ENCODE measurements around the gene VCL. TPM values are rescaled to one million over a fixed set of nuclear protein-coding genes. Genes with fewer than 3 reads are reported as not detected.

VCL gene
- total RNA-seq, 4 donors from 2014 or later = 54.8 to 92.9 (median 64.7) TPM

GRCh38 chr10:74076961-74077360 is 79.0 kb downstream of the VCL start:
- Histone ChIP-seq H3K9me3 (no peaks in the 10 kb centered on the region), H3K27ac (no peak overlapping the region), H3K36me3 (peaks cover 36% of the 10 kb centered on the region), H3K4me1 (peaks cover 15% of the 10 kb centered on the region), H3K27me3 (no peaks in the 10 kb centered on the region), H3K4me3 (no peak overlapping the region)
- no peak for TF ChIP-seq POLR2AphosphoS5 (IDR thresholded peaks at IDR 0.05)
- TF ChIP-seq, protein P1, sequence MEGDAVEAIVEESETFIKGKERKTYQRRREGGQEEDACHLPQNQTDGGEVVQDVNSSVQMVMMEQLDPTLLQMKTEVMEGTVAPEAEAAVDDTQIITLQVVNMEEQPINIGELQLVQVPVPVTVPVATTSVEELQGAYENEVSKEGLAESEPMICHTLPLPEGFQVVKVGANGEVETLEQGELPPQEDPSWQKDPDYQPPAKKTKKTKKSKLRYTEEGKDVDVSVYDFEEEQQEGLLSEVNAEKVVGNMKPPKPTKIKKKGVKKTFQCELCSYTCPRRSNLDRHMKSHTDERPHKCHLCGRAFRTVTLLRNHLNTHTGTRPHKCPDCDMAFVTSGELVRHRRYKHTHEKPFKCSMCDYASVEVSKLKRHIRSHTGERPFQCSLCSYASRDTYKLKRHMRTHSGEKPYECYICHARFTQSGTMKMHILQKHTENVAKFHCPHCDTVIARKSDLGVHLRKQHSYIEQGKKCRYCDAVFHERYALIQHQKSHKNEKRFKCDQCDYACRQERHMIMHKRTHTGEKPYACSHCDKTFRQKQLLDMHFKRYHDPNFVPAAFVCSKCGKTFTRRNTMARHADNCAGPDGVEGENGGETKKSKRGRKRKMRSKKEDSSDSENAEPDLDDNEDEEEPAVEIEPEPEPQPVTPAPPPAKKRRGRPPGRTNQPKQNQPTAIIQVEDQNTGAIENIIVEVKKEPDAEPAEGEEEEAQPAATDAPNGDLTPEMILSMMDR (IDR thresholded peaks at IDR 0.05) = no peak
- no peak for TF ChIP-seq EP300 (IDR thresholded peaks at IDR 0.05)
- no peak for TF ChIP-seq POLR2A (IDR thresholded peaks at IDR 0.05)
- WGBS = 86% methylated on average over 2 of the region's 2 CpGs
- no peak for DNase-seq (ENCODE audit: low spot score in 2 of 2)

DNA sequence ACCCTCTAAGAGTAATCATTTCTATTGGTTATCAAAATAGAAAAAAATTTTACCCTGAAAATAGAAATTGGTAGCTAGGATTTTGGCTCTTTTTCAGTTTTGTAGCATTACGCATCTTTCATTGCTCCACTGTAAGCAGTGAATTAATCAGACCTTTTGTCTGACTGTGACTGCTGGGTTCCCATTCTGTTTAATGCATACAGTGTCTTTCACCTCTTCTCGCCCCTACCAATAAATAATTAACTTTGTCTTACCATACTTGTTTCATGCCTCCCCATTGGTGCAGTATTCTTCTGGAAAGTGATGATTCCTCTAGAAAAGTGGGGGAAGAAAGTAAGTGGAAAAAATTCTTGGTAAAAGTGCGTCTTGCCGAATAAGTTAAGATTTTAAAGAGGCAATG is 79.5 kb downstream of the VCL start:
- Histone ChIP-seq H3K4me3 (no peak overlapping the region), H3K36me3 (peaks cover 38% of the 10 kb centered on the region), H3K27ac (no peak overlapping the region), H3K4me1 (peaks cover 15% of the 10 kb centered on the region), H3K9me3 (no peaks in the 10 kb centered on the region), H3K27me3 (no peaks in the 10 kb centered on the region)
- no peak for DNase-seq (ENCODE audit: low spot score in 2 of 2)
- TF ChIP-seq POLR2AphosphoS5 (IDR thresholded peaks at IDR 0.05) = no peak
- no peak for TF ChIP-seq EP300 (IDR thresholded peaks at IDR 0.05)
- 93% methylated on average over 4 of the region's 4 CpGs for WGBS

DNA sequence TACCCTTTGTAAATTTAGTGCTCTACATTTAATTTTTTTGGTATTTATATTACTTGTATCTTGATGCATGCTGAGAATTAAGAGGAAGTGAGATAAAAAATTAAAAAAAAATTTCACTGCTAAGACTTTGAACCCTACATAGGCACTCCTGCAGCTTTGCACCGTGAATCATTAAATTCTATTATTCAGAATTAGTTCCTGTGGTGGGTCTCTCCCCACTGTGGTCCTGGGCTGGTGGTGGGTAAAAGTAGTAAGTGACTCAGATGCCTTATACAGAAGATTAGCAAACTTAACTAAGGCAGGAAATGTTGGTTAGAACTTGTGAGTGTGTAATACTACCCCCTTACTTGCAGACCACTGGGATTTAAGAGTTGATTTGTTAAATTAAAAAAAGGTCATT is 80.1 kb downstream of the VCL start:
- H3K4me1 ChIP-seq = peaks cover 15% of the 10 kb centered on the region
- H3K36me3 ChIP-seq = peaks cover 38% of the 10 kb centered on the region
- H3K9me3 ChIP-seq = no peaks in the 10 kb centered on the region
- no peak overlapping the region for H3K4me3 ChIP-seq
- no peak for DNase-seq (ENCODE audit: low spot score in 2 of 2)
- whole genome bisulfite sequencing = 73% methylated on average over 1 of the region's 1 CpG
- no peak overlapping the region for H3K27ac ChIP-seq
- TF ChIP-seq EP300 (IDR thresholded peaks at IDR 0.05) = no peak
- TF ChIP-seq, protein P1 (IDR thresholded peaks at IDR 0.05) = no peak
- no peak for TF ChIP-seq POLR2A (IDR thresholded peaks at IDR 0.05)
- TF ChIP-seq POLR2AphosphoS5 (IDR thresholded peaks at IDR 0.05) = no peak
- H3K27me3 ChIP-seq = no peaks in the 10 kb centered on the region

DNA sequence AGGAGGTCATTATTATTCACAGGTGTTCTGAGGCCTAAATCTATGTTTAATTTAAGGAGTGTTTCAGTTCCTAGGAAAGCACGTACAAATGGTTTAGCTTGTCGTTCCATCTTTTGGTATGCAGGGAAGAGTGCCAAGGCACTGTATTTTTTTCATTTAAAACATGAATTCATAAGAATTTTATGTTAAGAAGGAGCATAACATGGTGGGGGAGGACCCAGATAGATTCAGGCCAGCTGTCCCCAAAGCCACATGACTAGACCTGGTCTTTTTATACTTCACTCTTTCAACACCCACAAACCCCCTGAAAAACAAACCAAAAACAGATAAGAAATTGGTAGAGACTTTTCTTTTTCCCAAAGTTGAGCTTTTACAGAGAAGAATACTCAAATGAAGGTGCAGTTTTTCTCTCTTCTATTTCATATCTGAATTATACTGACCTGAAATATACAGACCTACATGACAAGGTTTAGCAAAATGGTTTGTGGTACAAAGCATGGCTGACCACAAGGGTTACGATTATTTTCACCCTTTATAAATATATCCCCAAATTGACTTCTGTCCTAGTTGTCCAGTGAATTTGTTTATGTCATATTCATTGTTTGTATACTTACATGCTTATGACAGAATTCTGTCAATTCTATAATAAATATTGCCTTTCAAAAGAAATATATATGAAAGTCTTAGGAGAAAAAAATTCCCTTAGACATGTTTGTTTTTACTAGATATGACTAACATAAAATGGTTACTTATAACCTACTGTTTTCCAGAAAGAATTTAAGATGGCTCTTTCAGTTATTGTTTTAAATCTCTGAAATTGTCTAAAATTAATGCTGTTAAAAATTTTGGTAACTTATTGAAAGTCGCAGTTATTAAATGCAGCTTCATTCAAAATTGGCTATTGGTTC is 81.4 kb downstream of the VCL start:
- Histone ChIP-seq H3K4me1 (peaks cover 15% of the 10 kb centered on the region), H3K36me3 (peaks cover 40% of the 10 kb centered on the region), H3K4me3 (no peak overlapping the region), H3K27me3 (no peaks in the 10 kb centered on the region), H3K27ac (no peak overlapping the region), H3K9me3 (no peaks in the 10 kb centered on the region)
- DNase-seq (ENCODE audit: low spot score in 2 of 2) = no peak
- 63% methylated on average over 4 of the region's 4 CpGs for WGBS
- TF ChIP-seq EP300 (IDR thresholded peaks at IDR 0.05) = no peak
- TF ChIP-seq POLR2A (IDR thresholded peaks at IDR 0.05) = no peak
- no peak for TF ChIP-seq POLR2AphosphoS5 (IDR thresholded peaks at IDR 0.05)
- TF ChIP-seq, protein P1 (IDR thresholded peaks at IDR 0.05) = no peak

DNA sequence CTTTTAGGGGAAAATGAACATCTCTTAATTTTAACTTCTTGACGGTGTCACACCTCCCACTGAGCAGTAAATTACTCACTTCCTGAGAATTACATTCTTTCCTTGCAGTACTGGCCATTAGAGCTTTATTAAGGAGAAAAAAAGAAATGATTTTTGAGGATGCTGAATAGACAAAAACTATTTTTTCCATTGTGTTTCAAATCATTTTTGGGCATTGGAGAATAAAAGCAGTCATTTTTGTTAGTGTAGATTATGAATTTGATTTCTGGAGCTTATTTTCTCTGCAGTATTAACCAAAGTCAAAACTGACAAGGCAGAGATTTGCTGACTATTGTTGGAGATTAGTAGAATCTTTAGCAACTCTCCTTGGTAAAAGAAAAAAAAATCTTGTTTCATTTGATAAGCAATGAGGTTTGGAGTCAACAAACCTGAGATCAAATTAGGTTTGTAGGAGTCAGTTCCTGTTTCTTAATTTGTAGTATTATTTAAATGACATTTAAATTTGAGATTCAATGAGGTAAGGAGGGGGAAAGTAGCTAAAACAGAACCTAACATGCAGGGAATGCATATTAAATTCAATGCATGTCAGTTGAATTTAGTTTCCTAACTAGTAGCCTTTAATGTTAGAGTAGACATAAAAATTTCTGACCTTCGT is 82.1 kb downstream of the VCL start:
- Histone ChIP-seq H3K27me3 (no peaks in the 10 kb centered on the region), H3K4me3 (no peak overlapping the region), H3K4me1 (peaks cover 15% of the 10 kb centered on the region), H3K36me3 (peaks cover 40% of the 10 kb centered on the region), H3K27ac (no peak overlapping the region), H3K9me3 (no peaks in the 10 kb centered on the region)
- WGBS = 62% methylated on average over 2 of the region's 2 CpGs
- DNase-seq (ENCODE audit: low spot score in 2 of 2) = no peak
- TF ChIP-seq, protein P1 (IDR thresholded peaks at IDR 0.05) = no peak
- TF ChIP-seq POLR2A (IDR thresholded peaks at IDR 0.05) (no peak), EP300 (IDR thresholded peaks at IDR 0.05) (no peak), POLR2AphosphoS5 (IDR thresholded peaks at IDR 0.05) (no peak)

All from suprapubic skin (tissue), 4 donors.